Fibroblast of lung (primary cell): ENCODE results near the gene DRD4. TPM values are rescaled to one million over a fixed set of nuclear protein-coding genes. Genes with fewer than 3 reads are reported as not detected.

Experiments used
- DNase-seq, 2 donors: peaks; one replicate each; pipeline versions ENCODE4 v3.0.0 to v3.0.0-alpha.2; 2010; ENCODE audit warnings: low read depth in 2 of 2
- H2AFZ ChIP-seq: 2 replicates; pipeline ENCODE4 v1.5.1; 2012; ENCODE audit warnings: low read length, control low read depth, inconsistent platforms
- H3K27ac ChIP-seq: 2 replicates; pipeline ENCODE4 v1.5.1; 2011; ENCODE audit warnings: low read length, control low read depth; ENCODE audit not compliant: insufficient read depth
- H3K27me3 ChIP-seq: 2 replicates; pipeline ENCODE4 v1.5.1; 2011; ENCODE audit warnings: mild to moderate bottlenecking, low read length; ENCODE audit not compliant: control insufficient read depth, insufficient read depth
- H3K36me3 ChIP-seq: 2 replicates; pipeline ENCODE4 v1.5.1; 2011; ENCODE audit warnings: low read length; ENCODE audit not compliant: control insufficient read depth, insufficient read depth
- H3K4me1 ChIP-seq: 2 replicates; pipeline ENCODE4 v1.5.1; 2011; ENCODE audit warnings: low read length; ENCODE audit not compliant: control insufficient read depth, insufficient read depth; ENCODE audit errors: extremely low read depth
- H3K4me2 ChIP-seq: 2 replicates; pipeline ENCODE4 v1.5.1; 2011; ENCODE audit warnings: low read length, control low read depth; ENCODE audit not compliant: insufficient read depth; ENCODE audit errors: extremely low read depth
- H3K4me3 ChIP-seq, 4 experiments: fragments of 200-600 bp in 1 of 4; sonication (generic) in 1 of 4; replicated peaks in 1 of 4; 2 replicates each; pipeline ENCODE4 v1.5.1; 2011 to 2016; ENCODE audit warnings: low read length in 4 of 4, low read depth in 3 of 4, mild to moderate bottlenecking in 3 of 4, control low read depth in 2 of 4, inconsistent platforms in 1 of 4, mixed read lengths in 1 of 4; ENCODE audit not compliant: insufficient read depth in 1 of 4; ENCODE audit errors: control extremely low read depth in 1 of 4
- H3K79me2 ChIP-seq: 2 replicates; pipeline ENCODE4 v1.5.1; 2012; ENCODE audit warnings: mild to moderate bottlenecking, low read length, inconsistent platforms; ENCODE audit not compliant: control insufficient read depth, insufficient read depth
- H3K9ac ChIP-seq: 2 replicates; pipeline ENCODE4 v1.5.1; 2011; ENCODE audit warnings: mild to moderate bottlenecking, low read length, control low read depth; ENCODE audit not compliant: insufficient read depth
- H3K9me3 ChIP-seq: 2 replicates; pipeline ENCODE4 v1.5.1; 2012; ENCODE audit warnings: low read depth, low read length; ENCODE audit not compliant: control insufficient read depth, insufficient read depth
- H4K20me1 ChIP-seq: 2 replicates; pipeline ENCODE4 v1.5.1; 2011; ENCODE audit warnings: low read length; ENCODE audit not compliant: control insufficient read depth, insufficient read depth; ENCODE audit errors: extremely low read depth
- CTCF ChIP-seq, 2 donors: IDR thresholded peaks in 1 of 2; conservative IDR thresholded peaks in 1 of 2; 1 replicate in 1 of 2; 2 replicates in 1 of 2; pipeline ENCODE4 v1.5.1; 2011 to 2012; ENCODE audit warnings: low read length in 2 of 2, control low read depth in 1 of 2, inconsistent platforms in 1 of 2, low read depth in 1 of 2, mild to moderate bottlenecking in 1 of 2
- EZH2 ChIP-seq: IDR thresholded peaks from 2 replicates; pipeline ENCODE4 v1.5.1; 2012; ENCODE audit warnings: low read length, control low read depth, mild to moderate bottlenecking; ENCODE audit errors: missing control alignments
- polyA plus RNA-seq, 2 donors: library from polyadenylated mRNA; depleted of rRNA in 1 of 2; stranded (reverse) in 1 of 2; unstranded in 1 of 2; fragments of >200 nt; gene quantifications; 2 replicates each; pipeline ENCODE4 v1.2.1, GENCODE V29; 2011 to 2012; ENCODE audit warnings: missing spikeins in 1 of 2
- total RNA-seq: library from RNA; depleted of rRNA; stranded (reverse); fragments of >200 nt; gene quantifications from 2 replicates; pipeline ENCODE4 v1.2.1, GENCODE V29; 2014

Gene DRD4
- total and polyA plus RNA-seq, 2 donors (not counting 1 experiment from before 2014, with no cell fraction given): 0.17 TPM; not detected in 1

- Histone ChIP-seq H3K36me3 (peaks cover 36% of the 10 kb centered on the region), H3K4me3 (no peak overlapping the region), H4K20me1 (no peaks in the 10 kb centered on the region), H3K9ac (no peak overlapping the region), H3K79me2 (peaks cover 25% of the 10 kb centered on the region), H3K9me3 (no peaks in the 10 kb centered on the region), H3K4me2 (no peak overlapping the region), H3K4me1 (no peaks in the 10 kb centered on the region), H3K27ac (no peak overlapping the region), H3K27me3 (no peaks in the 10 kb centered on the region), H2AFZ (no peak overlapping the region)
- TF ChIP-seq CTCF (conservative IDR thresholded peaks at IDR 0.05 in 1 of 2, IDR thresholded peaks at IDR 0.05 in 1 of 2; ENCODE audit: low read depth in 1 of 2, low read length in 2 of 2) (no peak), EZH2 (no peak)
- no peak for DNase-seq
These were observed 44.2 kb upstream of the DRD4 start for GRCh38 chr11:592918-593317.

GRCh38 chr11:593347-593746, 43.7 kb upstream of the DRD4 start:
- Histone ChIP-seq H3K79me2 (peaks cover 25% of the 10 kb centered on the region), H2AFZ (no peak overlapping the region), H4K20me1 (no peaks in the 10 kb centered on the region), H3K9ac (no peak overlapping the region), H3K4me3 (no peak overlapping the region), H3K36me3 (peaks cover 37% of the 10 kb centered on the region), H3K4me2 (no peak overlapping the region), H3K4me1 (no peaks in the 10 kb centered on the region), H3K27ac (no peak overlapping the region), H3K9me3 (no peaks in the 10 kb centered on the region), H3K27me3 (no peaks in the 10 kb centered on the region)
- TF ChIP-seq CTCF (conservative IDR thresholded peaks at IDR 0.05 in 1 of 2, IDR thresholded peaks at IDR 0.05 in 1 of 2; ENCODE audit: low read depth in 1 of 2, low read length in 2 of 2) (no peak), EZH2 (no peak)
- no peak for DNase-seq

GRCh38 chr11:595400-595799, 41.7 kb upstream of the DRD4 start:
- no peak for TF ChIP-seq EZH2
- no peak for TF ChIP-seq CTCF (conservative IDR thresholded peaks at IDR 0.05 in 1 of 2, IDR thresholded peaks at IDR 0.05 in 1 of 2; ENCODE audit: low read depth in 1 of 2, low read length in 2 of 2)
- Histone ChIP-seq H3K9ac (no peak overlapping the region), H3K79me2 (peaks cover 12% of the 10 kb centered on the region), H2AFZ (no peak overlapping the region), H4K20me1 (no peaks in the 10 kb centered on the region), H3K9me3 (no peaks in the 10 kb centered on the region), H3K4me2 (no peak overlapping the region), H3K36me3 (peaks cover 35% of the 10 kb centered on the region), H3K4me1 (no peaks in the 10 kb centered on the region), H3K27ac (no peak overlapping the region), H3K27me3 (no peaks in the 10 kb centered on the region), H3K4me3 (no peak overlapping the region)
- DNase-seq: no peak
